HEK293 (cell line): Measurements from ENCODE around the gene TFPT.
"Not testable (repeated sequence)": the region's sequence is repeated elsewhere in the genome, so short reads cannot be mapped to it uniquely, and the experiment has no call there.

Experiments used
- CTCF ChIA-PET: fragments of 350-600 bp; formaldehyde crosslinking; extraction: SDS; loops from one replicate; lab custom pipeline; 2021; ENCODE audit warnings: antibody characterized with exemption; lab: Yijun Ruan, JAX
- POLR2A ChIA-PET: fragments of 300-600 bp; formaldehyde crosslinking; extraction: SDS; loops from one replicate; lab custom pipeline; 2020; ENCODE audit warnings: antibody characterized with exemption, inconsistent platforms; lab: Yijun Ruan, JAX
- H3K27ac ChIP-seq: fragments of 200-500 bp; sonication (Bioruptor generic); 2 replicates; pipeline ENCODE4 v1.5.1; 2014; ENCODE audit warnings: low read depth, low read length, control low read depth, inconsistent platforms; ENCODE audit errors: extremely low read depth
- H3K36me3 ChIP-seq, 2 experiments: fragments of 200-500 bp in 1 of 2; sonication (Bioruptor generic) in 1 of 2; 1 replicate in 1 of 2; 2 replicates in 1 of 2; pipeline ENCODE4 v1.5.1; 2014 to 2017; ENCODE audit warnings: inconsistent platforms in 2 of 2, low read length in 2 of 2; ENCODE audit not compliant: control insufficient read depth in 2 of 2, insufficient read depth in 1 of 2
- H3K4me1 ChIP-seq: fragments of 200-500 bp; sonication (Bioruptor generic); 2 replicates; pipeline ENCODE4 v1.5.1; 2014; ENCODE audit warnings: mild to moderate bottlenecking, low read length, inconsistent platforms; ENCODE audit not compliant: control insufficient read depth, insufficient read depth
- H3K4me3 ChIP-seq: 2 replicates; pipeline ENCODE4 v1.5.1; 2011; ENCODE audit warnings: low read depth, mild to moderate bottlenecking, control low read depth, low read length, moderate library complexity
- H3K9me3 ChIP-seq: fragments of 200-500 bp; sonication (Bioruptor generic); 2 replicates; pipeline ENCODE4 v1.5.1; 2014; ENCODE audit warnings: low read depth, low read length, inconsistent platforms; ENCODE audit not compliant: control insufficient read depth, insufficient read depth
- HOXA7 ChIP-seq: sonication (generic); formaldehyde crosslinking; IDR thresholded peaks from 2 replicates; pipeline ENCODE4 v1.8.1; 2022; ENCODE audit warnings: missing genetic modification reagents, borderline replicate concordance
- KLF7 ChIP-seq: fragments of 450-650 bp; formaldehyde crosslinking; IDR thresholded peaks from 2 replicates; pipeline ENCODE4 v1.5.1; 2016; ENCODE audit warnings: missing biosample characterization, missing genetic modification characterization, borderline replicate concordance
- MEIS1 ChIP-seq: sonication (generic); formaldehyde crosslinking; IDR thresholded peaks from 2 replicates; pipeline ENCODE4 v1.8.1; 2022; ENCODE audit warnings: missing genetic modification reagents, mild to moderate bottlenecking, borderline replicate concordance
- ZBTB20 ChIP-seq: fragments of 450-650 bp; formaldehyde crosslinking; IDR thresholded peaks from 2 replicates; pipeline ENCODE4 v1.5.1; 2016; ENCODE audit warnings: missing biosample characterization, missing genetic modification characterization
- ZNF175 ChIP-seq: fragments of 450-650 bp; formaldehyde crosslinking; IDR thresholded peaks from 2 replicates; pipeline ENCODE4 v1.5.1; 2016; ENCODE audit warnings: missing biosample characterization, missing genetic modification characterization
- ZNF211 ChIP-seq: fragments of 450-650 bp; formaldehyde crosslinking; IDR thresholded peaks from 2 replicates; pipeline ENCODE4 v1.5.1; 2016; ENCODE audit warnings: low read depth, missing biosample characterization, missing genetic modification characterization
- ZNF221 ChIP-seq: fragments of 450-650 bp; formaldehyde crosslinking; IDR thresholded peaks from 2 replicates; pipeline ENCODE4 v1.5.1; 2017; ENCODE audit warnings: missing biosample characterization, missing genetic modification characterization, borderline replicate concordance
- ZNF223 ChIP-seq: fragments of 450-650 bp; formaldehyde crosslinking; IDR thresholded peaks from 2 replicates; pipeline ENCODE4 v1.5.1; 2016; ENCODE audit warnings: missing biosample characterization, missing genetic modification characterization
- ZNF239 ChIP-seq: fragments of 450-650 bp; formaldehyde crosslinking; IDR thresholded peaks from 2 replicates; pipeline ENCODE4 v1.5.1; 2016; ENCODE audit warnings: missing biosample characterization, missing genetic modification characterization
- ZNF274 ChIP-seq, 2 experiments: fragments of 200-500 bp in 1 of 2; fragments of 450-650 bp in 1 of 2; sonication (Bioruptor generic) in 1 of 2; formaldehyde crosslinking in 1 of 2; IDR thresholded peaks; 2 replicates each; pipeline versions ENCODE4 v1.5.1 to v1.6.1; 2014 to 2016; ENCODE audit warnings: borderline replicate concordance in 1 of 2, inconsistent platforms in 1 of 2, low read length in 1 of 2, missing biosample characterization in 1 of 2, missing genetic modification characterization in 1 of 2
- ZNF280C ChIP-seq: fragments of 450-650 bp; formaldehyde crosslinking; IDR thresholded peaks from 2 replicates; pipeline ENCODE4 v1.5.1; 2016; ENCODE audit warnings: missing biosample characterization, missing genetic modification characterization
- ZNF501 ChIP-seq: fragments of 450-650 bp; formaldehyde crosslinking; IDR thresholded peaks from 2 replicates; pipeline ENCODE4 v1.5.1; 2016; ENCODE audit warnings: missing biosample characterization, missing genetic modification characterization
- ZNF707 ChIP-seq: fragments of 450-650 bp; formaldehyde crosslinking; IDR thresholded peaks from 2 replicates; pipeline ENCODE4 v1.5.1; 2016; ENCODE audit warnings: missing biosample characterization, missing genetic modification characterization
- ZNF785 ChIP-seq: fragments of 450-650 bp; formaldehyde crosslinking; IDR thresholded peaks from 2 replicates; pipeline ENCODE4 v1.5.1; 2016; ENCODE audit warnings: missing biosample characterization, missing genetic modification characterization
- ZNF791 ChIP-seq: fragments of 450-650 bp; formaldehyde crosslinking; IDR thresholded peaks from 2 replicates; pipeline ENCODE4 v1.5.1; 2016; ENCODE audit warnings: missing biosample characterization, missing genetic modification characterization
- ZNF830 ChIP-seq: fragments of 450-650 bp; IDR thresholded peaks from 2 replicates; pipeline ENCODE4 v1.5.0; 2018; ENCODE audit warnings: missing biosample characterization, missing genetic modification characterization, low read depth, mild to moderate bottlenecking, moderate library complexity
- ZSCAN30 ChIP-seq: fragments of 450-650 bp; IDR thresholded peaks from 2 replicates; pipeline ENCODE4 v1.5.1; 2018; ENCODE audit warnings: missing biosample characterization, mild to moderate bottlenecking, missing genetic modification characterization, moderate library complexity

The TFPT gene

GRCh38 chr19:54102421-54103169, 12.9 kb downstream of the TFPT start, which contains the start of gene NDUFA3 (continued):
- no peak for TF ChIP-seq ZNF211 (tag by site-specific recombination)

GRCh38 chr19:54100561-54100960, 14.9 kb downstream of the TFPT start, which contains the start of gene OSCAR:
Gene OSCAR, minus strand, starts transcription at chr19:54100803. Its CDS starts 11 bp downstream, at chr19:54100792.
- H3K4me1 ChIP-seq: peaks cover 2% of the 10 kb centered on the region; the same call in 1 of the 2 replicates
- TF ChIP-seq ZNF501: no peak
- no peak for TF ChIP-seq HOXA7 (CRISPR knock-in tag)
- TF ChIP-seq ZSCAN30 (tag by site-specific recombination): no peak
- TF ChIP-seq ZBTB20: 0 out of 2 replicates have a peak, but pooled peaks have one; percentile 25
- H3K27ac ChIP-seq: no peak within 1 kb of the TSS
- CTCF ChIA-PET: interaction anchor here (0.6 kb wide), 2 partner anchors 17 to 306 kb away, joined by 3 to 4 read pairs; no protein-coding TSS in a partner anchor
- no peaks in the 10 kb centered on the region for H3K9me3 ChIP-seq
- POLR2A ChIA-PET: no interaction called here
- H3K4me3 ChIP-seq: no peak within 1 kb of the TSS
- peaks cover 3 to 15% of the 10 kb centered on the region in 2 experiments; a peak in 2 of 3 replicates for H3K36me3 ChIP-seq

- H3K27ac ChIP-seq, H3K9me3 ChIP-seq, POLR2A ChIA-PET, H3K36me3 ChIP-seq, H3K4me3 ChIP-seq, H3K4me1 ChIP-seq: not testable (repeated sequence)
- TF ChIP-seq ZBTB20: 0 out of 2 replicates have a peak, but pooled peaks have one; percentile 30
- CTCF ChIA-PET: interaction anchor here (0.6 to 0.9 kb wide), 2 partner anchors 68 to 305 kb away, joined by 3 to 4 read pairs; no protein-coding TSS in a partner anchor
Measured at GRCh38 chr19:54099903-54100255, 15.6 kb downstream of the TFPT start.

GRCh38 chr19:54099190-54099902, 16.1 kb downstream of the TFPT start:
- POLR2A ChIA-PET: interaction anchor here (1.2 kb wide), 1 partner anchor 20 kb away, joined by 3 read pairs; no protein-coding TSS in a partner anchor
- peaks cover 0 to 3% of the 10 kb centered on the region in 2 experiments; a peak in 1 of 3 replicates for H3K36me3 ChIP-seq

More at GRCh38 chr19:54099190-54099902, 16.1 kb downstream of the TFPT start:
- Histone ChIP-seq H3K4me3 (no peak overlapping the region), H3K9me3 (no peaks in the 10 kb centered on the region), H3K27ac (no peak overlapping the region), H3K4me1 (peaks cover under 1% of the 10 kb centered on the region; the same call in 1 of the 2 replicates)
- CTCF ChIA-PET: interaction anchor here (0.9 kb wide), 1 partner anchor 68 kb away, joined by 4 read pairs; no protein-coding TSS in a partner anchor
- TF ChIP-seq ZNF785 (tag by site-specific recombination): no peak
- TF ChIP-seq ZNF223: no peak
- TF ChIP-seq ZNF791 (tag by site-specific recombination): no peak
- no peak for TF ChIP-seq ZNF830 (tag by site-specific recombination)
- no peak for TF ChIP-seq MEIS1 (CRISPR knock-in tag)
- no peak for TF ChIP-seq KLF7 (tag by site-specific recombination)
- no peak for TF ChIP-seq ZNF274 (IDR thresholded peaks at IDR 0.05; ENCODE audit: low read length)
- no peak for TF ChIP-seq ZNF274 (tag by site-specific recombination; IDR thresholded peaks at IDR 0.05; ENCODE audit: borderline replicate concordance)
- TF ChIP-seq ZNF239: no peak
- TF ChIP-seq ZNF175 (tag by site-specific recombination): no peak
- TF ChIP-seq ZNF280C (tag by site-specific recombination): no peak
- TF ChIP-seq ZNF707 (tag by site-specific recombination): no peak
- TF ChIP-seq ZNF221 (tag by site-specific recombination): no peak
